ENCODE data around the gene ZNF320. TPM values are rescaled to one million over a fixed set of nuclear protein-coding genes. Genes with fewer than 3 reads are reported as not detected.

The ZNF320 gene
- total and polyA plus RNA-seq, 4 donors: 5.0 to 34.6 (median 12.3) TPM

- peak overlapping the region in 1 of 2 donors; percentile 2 for H3K27ac ChIP-seq (ENCODE audit: low read depth in 1 of 2, low read length in 1 of 2)
- peaks cover 0 to 3% (median under 1%) of the 10 kb centered on the region in 4 donors for H3K36me3 ChIP-seq (ENCODE audit: control insufficient read depth in 4 of 4, insufficient read depth in 4 of 4, low read length in 4 of 4)
Measured at GRCh38 chr19:52943884-52944643, 46.6 kb upstream of the ZNF320 start.

GRCh38 chr19:52943134-52943883, 45.9 kb upstream of the ZNF320 start:
- 53 to 58% methylated on average over 29 of the region's 29 CpGs for WGBS, 2 donors
- Histone ChIP-seq H3K27ac (ENCODE audit: low read depth in 1 of 2, low read length in 1 of 2) (peak overlapping the region in 1 of 2 donors; percentile 88), H3K4me1 (ENCODE audit: control insufficient read depth in 5 of 5, insufficient read depth in 5 of 5, low read length in 5 of 5) (peaks cover 0 to 14% (median 0%) of the 10 kb centered on the region in 5 donors), H3K36me3 (ENCODE audit: control insufficient read depth in 4 of 4, insufficient read depth in 4 of 4, low read length in 4 of 4) (no peaks in the 10 kb centered on the region), H3K9ac (ENCODE audit: insufficient read depth in 1 of 2, low read length in 2 of 2) (peak overlapping the region in 1 of 2 donors; percentile 65), H3K4me3 (peak overlapping the region; percentile 49), H3K9me3 (ENCODE audit: control insufficient read depth in 4 of 4, insufficient read depth in 3 of 4, low read length in 3 of 4) (peaks cover 0 to 8% (median 2%) of the 10 kb centered on the region in 4 donors), H3K27me3 (ENCODE audit: control insufficient read depth in 3 of 3, insufficient read depth in 3 of 3, low read length in 2 of 3) (no peaks in the 10 kb centered on the region)
- no peak for TF ChIP-seq CTCF (IDR thresholded peaks at IDR 0.05; ENCODE audit: control extremely low read depth, extremely low read depth)
- ATAC-seq (ENCODE audit: insufficient read depth, low FRiP score): no peak
- no peak for DNase-seq

More at GRCh38 chr19:52943884-52944643, 46.6 kb upstream of the ZNF320 start:
- Histone ChIP-seq H3K4me3 (no peak overlapping the region), H3K27me3 (ENCODE audit: control insufficient read depth in 3 of 3, insufficient read depth in 3 of 3, low read length in 2 of 3) (no peaks in the 10 kb centered on the region), H3K9ac (ENCODE audit: insufficient read depth in 1 of 2, low read length in 2 of 2) (no peak overlapping the region), H3K9me3 (ENCODE audit: control insufficient read depth in 4 of 4, insufficient read depth in 3 of 4, low read length in 3 of 4) (peaks cover 1 to 14% (median 4%) of the 10 kb centered on the region in 4 donors), H3K4me1 (ENCODE audit: control insufficient read depth in 5 of 5, insufficient read depth in 5 of 5, low read length in 5 of 5) (peaks cover 0 to 14% (median 0%) of the 10 kb centered on the region in 5 donors)
- no peak for TF ChIP-seq CTCF (IDR thresholded peaks at IDR 0.05; ENCODE audit: control extremely low read depth, extremely low read depth)
- DNase-seq (peak in 2 of 3 donors; percentile 45 to 70), ATAC-seq (ENCODE audit: insufficient read depth, low FRiP score) (no peak)
- 64 to 69% methylated on average over 17 of the region's 17 CpGs for WGBS, 2 donors

DNA sequence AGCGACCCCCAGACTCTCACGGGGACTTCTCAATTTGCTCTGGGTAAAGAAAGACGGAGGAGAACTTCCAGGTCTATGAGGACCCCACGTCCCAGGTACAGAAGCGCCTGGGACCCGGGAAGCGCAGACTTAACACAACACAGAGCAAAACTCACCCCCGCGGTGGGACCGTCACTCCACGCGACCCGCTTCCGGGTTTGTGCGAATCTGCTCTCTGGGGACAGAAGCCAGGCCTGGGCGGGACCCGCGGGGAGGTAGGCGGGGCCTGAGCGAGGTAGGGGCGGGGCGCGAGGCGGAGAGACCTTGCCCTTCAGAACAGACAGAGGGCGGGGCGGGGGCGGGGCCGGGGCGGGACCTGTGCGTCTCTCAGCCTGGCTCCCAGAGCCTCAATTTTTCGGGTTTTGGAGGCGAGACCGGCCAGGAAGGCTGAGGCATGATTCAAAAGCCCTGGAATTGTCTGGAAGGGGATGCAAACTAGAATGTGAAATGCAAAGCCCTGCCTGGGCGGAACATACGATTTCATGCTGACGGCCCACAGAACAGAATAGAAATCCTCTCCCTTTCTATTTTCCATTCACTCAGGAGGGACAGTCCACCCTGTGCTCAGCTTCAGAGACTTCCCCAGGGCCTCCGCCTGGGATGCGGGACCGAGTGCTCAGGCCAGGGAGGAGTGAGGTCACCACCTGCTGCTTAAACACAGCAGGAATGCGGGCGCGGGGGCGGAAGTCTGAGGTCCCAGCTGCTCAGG, 45.1 kb upstream of the ZNF320 start:
- ATAC-seq (ENCODE audit: insufficient read depth, low FRiP score): peak; percentile 98
- no peaks in the 10 kb centered on the region for H3K36me3 ChIP-seq (ENCODE audit: control insufficient read depth in 4 of 4, insufficient read depth in 4 of 4, low read length in 4 of 4)
- 0% methylated on average over 43 of the region's 43 CpGs for WGBS, 2 donors
- peak overlapping the region; percentile 80 to 88 for H3K27ac ChIP-seq (ENCODE audit: low read depth in 1 of 2, low read length in 1 of 2)
- DNase-seq: peak; percentile 93 to 96 (median 94)
- no peak for TF ChIP-seq CTCF (IDR thresholded peaks at IDR 0.05; ENCODE audit: control extremely low read depth, extremely low read depth)
- peaks cover 0 to 6% (median 0%) of the 10 kb centered on the region in 4 donors for H3K9me3 ChIP-seq (ENCODE audit: control insufficient read depth in 4 of 4, insufficient read depth in 3 of 4, low read length in 3 of 4)
- H3K4me3 ChIP-seq: peak overlapping the region; percentile 49
- peak overlapping the region; percentile 67 to 78 for H3K9ac ChIP-seq (ENCODE audit: insufficient read depth in 1 of 2, low read length in 2 of 2)
- H3K4me1 ChIP-seq (ENCODE audit: control insufficient read depth in 5 of 5, insufficient read depth in 5 of 5, low read length in 5 of 5): peaks cover 0 to 14% (median 0%) of the 10 kb centered on the region in 5 donors
- no peaks in the 10 kb centered on the region for H3K27me3 ChIP-seq (ENCODE audit: control insufficient read depth in 3 of 3, insufficient read depth in 3 of 3, low read length in 2 of 3)
